ENCODE measurements around the gene AIFM1.

The AIFM1 gene

GRCh38 chrX:130155564-130155963 lies 10.1 kb downstream of the AIFM1 start:
- no peak for ATAC-seq
- TF ChIP-seq ZNF8 (CRISPR knock-in tag; IDR thresholded peaks at IDR 0.05) (no peak), PATZ1 (CRISPR knock-in tag; IDR thresholded peaks at IDR 0.05; ENCODE audit: borderline replicate concordance) (no peak), ZNF565 (CRISPR knock-in tag; conservative IDR thresholded peaks at IDR 0.05; ENCODE audit: low read depth) (no peak), RARB (CRISPR knock-in tag; IDR thresholded peaks at IDR 0.05) (no peak), ZC3H10 (CRISPR knock-in tag; IDR thresholded peaks at IDR 0.05) (no peak), ZFP30 (CRISPR knock-in tag; IDR thresholded peaks at IDR 0.05) (no peak), ARNTL (CRISPR knock-in tag; IDR thresholded peaks at IDR 0.05; ENCODE audit: borderline replicate concordance, low read depth) (no peak)

DNA sequence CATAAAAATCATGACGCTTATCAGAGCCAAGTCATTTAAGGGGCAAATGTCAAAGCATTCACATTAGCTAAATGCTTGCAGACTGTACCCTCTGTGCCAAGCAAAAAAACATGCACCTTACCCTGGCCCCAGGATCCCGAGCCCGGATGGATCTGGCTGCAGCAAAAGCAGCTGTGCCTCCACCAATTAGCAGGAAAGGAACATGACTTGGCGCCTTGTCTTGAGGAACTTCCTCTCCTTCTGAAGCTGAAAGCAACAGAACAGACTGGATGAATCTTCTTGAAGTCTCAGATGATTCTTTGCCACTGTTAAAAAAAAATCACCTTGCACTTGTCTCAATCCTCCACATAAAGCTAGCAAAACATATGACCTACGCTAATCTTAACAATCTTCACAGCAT lies 18.0 kb downstream of the AIFM1 start:
- no peak for ATAC-seq
- no peak for TF ChIP-seq CSDC2 (CRISPR knock-in tag; IDR thresholded peaks at IDR 0.05)
- TF ChIP-seq, protein P1, sequence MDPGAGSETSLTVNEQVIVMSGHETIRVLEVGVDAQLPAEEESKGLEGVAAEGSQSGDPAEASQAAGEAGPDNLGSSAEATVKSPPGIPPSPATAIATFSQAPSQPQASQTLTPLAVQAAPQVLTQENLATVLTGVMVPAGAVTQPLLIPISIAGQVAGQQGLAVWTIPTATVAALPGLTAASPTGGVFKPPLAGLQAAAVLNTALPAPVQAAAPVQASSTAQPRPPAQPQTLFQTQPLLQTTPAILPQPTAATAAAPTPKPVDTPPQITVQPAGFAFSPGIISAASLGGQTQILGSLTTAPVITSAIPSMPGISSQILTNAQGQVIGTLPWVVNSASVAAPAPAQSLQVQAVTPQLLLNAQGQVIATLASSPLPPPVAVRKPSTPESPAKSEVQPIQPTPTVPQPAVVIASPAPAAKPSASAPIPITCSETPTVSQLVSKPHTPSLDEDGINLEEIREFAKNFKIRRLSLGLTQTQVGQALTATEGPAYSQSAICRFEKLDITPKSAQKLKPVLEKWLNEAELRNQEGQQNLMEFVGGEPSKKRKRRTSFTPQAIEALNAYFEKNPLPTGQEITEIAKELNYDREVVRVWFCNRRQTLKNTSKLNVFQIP (CRISPR knock-in tag; IDR thresholded peaks at IDR 0.05; ENCODE audit: borderline replicate concordance, low read depth): no peak
- TF ChIP-seq RARB (CRISPR knock-in tag; IDR thresholded peaks at IDR 0.05): no peak
- TF ChIP-seq ISL1 (CRISPR knock-in tag; IDR thresholded peaks at IDR 0.05): no peak
- TF ChIP-seq, protein P2, sequence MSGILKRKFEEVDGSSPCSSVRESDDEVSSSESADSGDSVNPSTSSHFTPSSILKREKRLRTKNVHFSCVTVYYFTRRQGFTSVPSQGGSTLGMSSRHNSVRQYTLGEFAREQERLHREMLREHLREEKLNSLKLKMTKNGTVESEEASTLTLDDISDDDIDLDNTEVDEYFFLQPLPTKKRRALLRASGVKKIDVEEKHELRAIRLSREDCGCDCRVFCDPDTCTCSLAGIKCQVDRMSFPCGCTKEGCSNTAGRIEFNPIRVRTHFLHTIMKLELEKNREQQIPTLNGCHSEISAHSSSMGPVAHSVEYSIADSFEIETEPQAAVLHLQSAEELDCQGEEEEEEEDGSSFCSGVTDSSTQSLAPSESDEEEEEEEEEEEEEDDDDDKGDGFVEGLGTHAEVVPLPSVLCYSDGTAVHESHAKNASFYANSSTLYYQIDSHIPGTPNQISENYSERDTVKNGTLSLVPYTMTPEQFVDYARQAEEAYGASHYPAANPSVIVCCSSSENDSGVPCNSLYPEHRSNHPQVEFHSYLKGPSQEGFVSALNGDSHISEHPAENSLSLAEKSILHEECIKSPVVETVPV (CRISPR knock-in tag; IDR thresholded peaks at IDR 0.05): no peak

GRCh38 chrX:130145123-130145522 lies 20.5 kb downstream of the AIFM1 start:
- no peak for TF ChIP-seq PATZ1 (CRISPR knock-in tag; IDR thresholded peaks at IDR 0.05; ENCODE audit: borderline replicate concordance)
- TF ChIP-seq OSR1 (CRISPR knock-in tag; IDR thresholded peaks at IDR 0.05): no peak
- no peak for TF ChIP-seq ESRRG (CRISPR knock-in tag; IDR thresholded peaks at IDR 0.05)
- TF ChIP-seq, protein P1 (CRISPR knock-in tag; IDR thresholded peaks at IDR 0.05; ENCODE audit: borderline replicate concordance, low read depth): no peak
- no peak for TF ChIP-seq ZNF565 (CRISPR knock-in tag; conservative IDR thresholded peaks at IDR 0.05; ENCODE audit: low read depth)
- TF ChIP-seq GLIS3 (CRISPR knock-in tag; IDR thresholded peaks at IDR 0.05): no peak
- no peak for TF ChIP-seq ZFP30 (CRISPR knock-in tag; IDR thresholded peaks at IDR 0.05)
- TF ChIP-seq, protein P2 (CRISPR knock-in tag; IDR thresholded peaks at IDR 0.05): no peak
- no peak for TF ChIP-seq CSDC2 (CRISPR knock-in tag; IDR thresholded peaks at IDR 0.05)
- TF ChIP-seq ZNF8 (CRISPR knock-in tag; IDR thresholded peaks at IDR 0.05): no peak
- TF ChIP-seq TCF4 (CRISPR knock-in tag; IDR thresholded peaks at IDR 0.05; ENCODE audit: borderline replicate concordance): no peak
- TF ChIP-seq PPARA (CRISPR knock-in tag; IDR thresholded peaks at IDR 0.05; ENCODE audit: borderline replicate concordance): no peak
- TF ChIP-seq, protein P3, sequence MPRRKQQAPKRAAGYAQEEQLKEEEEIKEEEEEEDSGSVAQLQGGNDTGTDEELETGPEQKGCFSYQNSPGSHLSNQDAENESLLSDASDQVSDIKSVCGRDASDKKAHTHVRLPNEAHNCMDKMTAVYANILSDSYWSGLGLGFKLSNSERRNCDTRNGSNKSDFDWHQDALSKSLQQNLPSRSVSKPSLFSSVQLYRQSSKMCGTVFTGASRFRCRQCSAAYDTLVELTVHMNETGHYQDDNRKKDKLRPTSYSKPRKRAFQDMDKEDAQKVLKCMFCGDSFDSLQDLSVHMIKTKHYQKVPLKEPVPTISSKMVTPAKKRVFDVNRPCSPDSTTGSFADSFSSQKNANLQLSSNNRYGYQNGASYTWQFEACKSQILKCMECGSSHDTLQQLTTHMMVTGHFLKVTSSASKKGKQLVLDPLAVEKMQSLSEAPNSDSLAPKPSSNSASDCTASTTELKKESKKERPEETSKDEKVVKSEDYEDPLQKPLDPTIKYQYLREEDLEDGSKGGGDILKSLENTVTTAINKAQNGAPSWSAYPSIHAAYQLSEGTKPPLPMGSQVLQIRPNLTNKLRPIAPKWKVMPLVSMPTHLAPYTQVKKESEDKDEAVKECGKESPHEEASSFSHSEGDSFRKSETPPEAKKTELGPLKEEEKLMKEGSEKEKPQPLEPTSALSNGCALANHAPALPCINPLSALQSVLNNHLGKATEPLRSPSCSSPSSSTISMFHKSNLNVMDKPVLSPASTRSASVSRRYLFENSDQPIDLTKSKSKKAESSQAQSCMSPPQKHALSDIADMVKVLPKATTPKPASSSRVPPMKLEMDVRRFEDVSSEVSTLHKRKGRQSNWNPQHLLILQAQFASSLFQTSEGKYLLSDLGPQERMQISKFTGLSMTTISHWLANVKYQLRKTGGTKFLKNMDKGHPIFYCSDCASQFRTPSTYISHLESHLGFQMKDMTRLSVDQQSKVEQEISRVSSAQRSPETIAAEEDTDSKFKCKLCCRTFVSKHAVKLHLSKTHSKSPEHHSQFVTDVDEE (CRISPR knock-in tag; IDR thresholded peaks at IDR 0.05): no peak
- TF ChIP-seq ARNTL (CRISPR knock-in tag; IDR thresholded peaks at IDR 0.05; ENCODE audit: borderline replicate concordance, low read depth): no peak
- no peak for TF ChIP-seq ZFP3 (CRISPR knock-in tag; IDR thresholded peaks at IDR 0.05)
- TF ChIP-seq BACH2 (CRISPR knock-in tag; IDR thresholded peaks at IDR 0.05; ENCODE audit: borderline replicate concordance): no peak
- no peak for ATAC-seq
